HepG2 (cell line): Measurements from ENCODE around the gene PLOD2. TPM values are rescaled to one million over a fixed set of nuclear protein-coding genes. Genes with fewer than 3 reads are reported as not detected.

Source experiments
- ATAC-seq: fragments of 200-7000 bp; cut with Tn5 transposase; 3 replicates; pipeline ENCODE4 v1.9.1; 2020; ENCODE audit warnings: mild to moderate bottlenecking, moderate library complexity
- BruUV-seq: library from RNA; stranded (reverse); fragments of 400-500 nt; replicated peaks from 2 replicates; lab custom pipeline; 2021; lab: Mats Ljungman, UMichigan
- CTCF ChIA-PET: fragments of 300-600 bp; formaldehyde crosslinking; extraction: SDS; loops from one replicate; lab custom pipeline; 2021; ENCODE audit warnings: low total read pairs, inconsistent platforms, low intra/inter-chr PET ratio; lab: Yijun Ruan, JAX
- POLR2A ChIA-PET: fragments of 350-600 bp; sonication (Branson Sonifier 250); formaldehyde crosslinking; loops from one replicate; lab custom pipeline; 2020; ENCODE audit warnings: antibody characterized with exemption, inconsistent platforms; lab: Yijun Ruan, JAX
- DNase-seq: peaks from one replicate; pipeline ENCODE4 v3.0.0-alpha.2; 2015; ENCODE audit warnings: low spot score
- FAIRE-seq: peaks from 3 replicates; lab custom pipeline; 2011; peaks lifted over from hg19 to GRCh38; lab: Jason Lieb, UNC
- H2AFZ ChIP-seq: one replicate; pipeline ENCODE4 v1.6.1; 2011; ENCODE audit warnings: low read length, inconsistent platforms
- H3K27ac ChIP-seq: fragments of 300-600 bp; 3 replicates; pipeline ENCODE4 v1.8.0; 2011; ENCODE audit warnings: mixed run types, mild to moderate bottlenecking, mixed read lengths, low read length, inconsistent platforms; ENCODE audit not compliant: insufficient read depth; ENCODE audit errors: extremely low read length
- H3K27me3 ChIP-seq, 2 experiments: fragments of 200-600 bp in 1 of 2; 2 replicates in 1 of 2; 3 replicates in 1 of 2; pipeline versions ENCODE4 v1.6.0 to v1.8.0; 2011; ENCODE audit warnings: low read length in 2 of 2, mild to moderate bottlenecking in 2 of 2, moderate library complexity in 2 of 2, inconsistent platforms in 1 of 2; ENCODE audit not compliant: insufficient read depth in 2 of 2, control insufficient read depth in 1 of 2
- H3K36me3 ChIP-seq, 2 experiments: fragments of 200-600 bp in 1 of 2; replicated peaks in 1 of 2; 2 replicates in 1 of 2; 3 replicates in 1 of 2; pipeline versions ENCODE4 v1.5.1 to v1.8.0; 2011; ENCODE audit warnings: low read length in 2 of 2, inconsistent platforms in 1 of 2; ENCODE audit not compliant: insufficient read depth in 2 of 2, control insufficient read depth in 1 of 2
- H3K4me1 ChIP-seq: 2 replicates; pipeline ENCODE4 v1.5.1; 2012; ENCODE audit warnings: low read length, inconsistent platforms; ENCODE audit not compliant: insufficient read depth
- H3K4me2 ChIP-seq: 2 replicates; pipeline ENCODE4 v1.6.0; 2011; ENCODE audit warnings: low read depth, low read length, inconsistent platforms
- H3K4me3 ChIP-seq, 3 experiments: fragments of 200-600 bp in 1 of 3; sonication (generic), shearing (Covaris generic) in 1 of 3; replicated peaks in 1 of 3; 2 replicates each; pipeline ENCODE4 v1.5.1; 2011 to 2016; ENCODE audit warnings: low read length in 3 of 3, inconsistent platforms in 2 of 3, low read depth in 2 of 3, mild to moderate bottlenecking in 2 of 3, control low read depth in 1 of 3, mixed read lengths in 1 of 3; ENCODE audit not compliant: insufficient read depth in 1 of 3
- H3K79me2 ChIP-seq: one replicate; pipeline ENCODE4 v1.6.1; 2011; ENCODE audit warnings: low read length, inconsistent platforms; ENCODE audit not compliant: insufficient read depth
- H3K9ac ChIP-seq: 2 replicates; pipeline ENCODE4 v1.6.0; 2011; ENCODE audit warnings: mild to moderate bottlenecking, low read depth, low read length, inconsistent platforms; ENCODE audit not compliant: insufficient read depth
- H3K9me3 ChIP-seq: 2 replicates; pipeline ENCODE4 v1.5.1; 2012; ENCODE audit warnings: mild to moderate bottlenecking, low read length
- H4K20me1 ChIP-seq: 2 replicates; pipeline ENCODE4 v1.6.0; 2011; ENCODE audit warnings: inconsistent platforms, mild to moderate bottlenecking, low read length, moderate library complexity; ENCODE audit not compliant: insufficient read depth
- ARNTL ChIP-seq: sonication (generic); formaldehyde crosslinking; IDR thresholded peaks from 2 replicates; pipeline ENCODE4 v1.4.0; 2020; ENCODE audit warnings: mild to moderate bottlenecking, missing genetic modification reagents
- ELF1 ChIP-seq: sonication (generic); formaldehyde crosslinking; IDR thresholded peaks from 2 replicates; pipeline ENCODE4 v1.4.0; 2020; ENCODE audit warnings: missing genetic modification reagents
- GABPA ChIP-seq, 2 experiments: IDR thresholded peaks; 2 replicates each; pipeline ENCODE4 v1.6.1; 2011 to 2016; ENCODE audit warnings: low read depth in 2 of 2, low read length in 1 of 2, missing biosample characterization in 1 of 2, missing genetic modification characterization in 1 of 2
- NR1H2 ChIP-seq: sonication (generic); formaldehyde crosslinking; IDR thresholded peaks from 2 replicates; pipeline ENCODE4 v1.8.1; 2022; ENCODE audit warnings: low read depth, missing genetic modification reagents, borderline replicate concordance
- ZNF501 ChIP-seq: sonication (generic); formaldehyde crosslinking; IDR thresholded peaks from 2 replicates; pipeline ENCODE4 v1.5.1; 2020; ENCODE audit warnings: mild to moderate bottlenecking, moderate library complexity, missing genetic modification reagents
- ZNF577 ChIP-seq: sonication (generic); formaldehyde crosslinking; IDR thresholded peaks from 2 replicates; pipeline ENCODE4 v1.4.0; 2020; ENCODE audit warnings: mild to moderate bottlenecking, low read depth, missing genetic modification reagents, borderline replicate concordance
- ZSCAN22 ChIP-seq: sonication (generic); formaldehyde crosslinking; IDR thresholded peaks from 2 replicates; pipeline ENCODE4 v1.4.0; 2020; ENCODE audit warnings: mild to moderate bottlenecking, missing genetic modification reagents
- WGBS: methylation state at CpG from one replicate; pipeline ENCODE4 v1.1.6; 2017; ENCODE audit warnings: low lambda C conversion rate; 5-methylcytosine and 5-hydroxymethylcytosine counted together
- in situ Hi-C: cut with HindIII; loops from 2 replicates; pipeline ENCODE4 v1.10.0; 2017; ENCODE audit warnings: low pct_unique_long_range_greater_than_20kb; ENCODE audit not compliant: extremely low pct_ligation_motif_present
- intact Hi-C: fragments of 100-400 bp; cut with micrococcal nuclease; formaldehyde crosslinking; loops from one replicate; pipeline ENCODE4 v1.10.0; 2022; ENCODE audit not compliant: unreplicated experiment
- polyA plus RNA-seq, 8 experiments: library from polyadenylated mRNA; depleted of rRNA in 3 of 8; stranded (reverse) in 7 of 8; unstranded in 1 of 8; fragments of >200 nt; fragmentation: Illumina TruSeq in 4 of 8; extraction: Trizol in 4 of 8; gene quantifications; 2 replicates each; pipeline versions ENCODE4 v1.2.1 to v1.2.3, GENCODE V29; 2011 to 2016; ENCODE audit warnings: low read depth in 4 of 8, missing spikeins in 1 of 8, mixed read lengths in 1 of 8; ENCODE audit not compliant: insufficient read depth in 1 of 8
- total RNA-seq, 5 experiments: library from RNA; depleted of rRNA; stranded (reverse); fragments of >200 nt; fragmentation: Illumina TruSeq; extraction: Trizol; gene quantifications; 2 replicates each; pipeline ENCODE4 v1.2.3, GENCODE V29; 2016; ENCODE audit warnings: low read depth in 1 of 5

PLOD2 gene
- total and polyA plus RNA-seq, 2 of the 13 experiments (the other 11 are each of a cell fraction or from before 2014, with no cell fraction given), result 107 to 161 TPM

- peak overlapping the region; percentile 93 for H2AFZ ChIP-seq
- intact Hi-C loops, result loop anchor here (5.0 kb wide), 1 partner anchor 38 kb away; no protein-coding TSS in a partner anchor
- H3K9me3 ChIP-seq, result no peaks in the 10 kb centered on the region
- H3K27me3 ChIP-seq, result no peaks in the 10 kb centered on the region; a peak in 1 of 5 replicates
- H3K27ac ChIP-seq, result no peak overlapping the region
- ChIA-PET POLR2A (interaction anchor here (1.0 kb wide), 1 partner anchor 19 kb away, joined by 3 read pairs; no protein-coding TSS in a partner anchor), CTCF (no interaction called here)
- peaks cover 54% of the 10 kb centered on the region for H3K4me1 ChIP-seq
- peak overlapping the region; percentile 48 for H3K4me2 ChIP-seq
- in situ Hi-C loops, result loop anchor here (10.0 kb wide), 1 partner anchor 100 kb away; no protein-coding TSS in a partner anchor
- H3K79me2 ChIP-seq, result peaks cover 13% of the 10 kb centered on the region
- no peak for FAIRE-seq
- 69% methylated on average over 7 of the region's 7 CpGs for WGBS
- no peak for DNase-seq
- peaks cover 5% of the 10 kb centered on the region for H4K20me1 ChIP-seq
- TF ChIP-seq GABPA (IDR thresholded peaks at IDR 0.05; ENCODE audit: low read depth, low read length), result no peak
- TF ChIP-seq GABPA (CRISPR knock-in tag; IDR thresholded peaks at IDR 0.05; ENCODE audit: low read depth), result peak; percentile 33; the same call in 1 of the 2 replicates
- TF ChIP-seq NR1H2 (CRISPR knock-in tag), result no peak
- TF ChIP-seq ZNF577 (CRISPR knock-in tag), result no peak
- TF ChIP-seq ZNF501, result no peak
- 0 out of 2 replicates have a peak, but pooled peaks have one; percentile 50 for TF ChIP-seq ELF1 (CRISPR knock-in tag)
- no peak for TF ChIP-seq ZSCAN22 (CRISPR knock-in tag)
- no peak for TF ChIP-seq ARNTL (CRISPR knock-in tag)
- H3K9ac ChIP-seq, result no peak overlapping the region; the same call in 1 of the 2 replicates
- no peak for ATAC-seq
- H3K36me3 ChIP-seq, result no peaks in the 10 kb centered on the region
- no peak overlapping the region for H3K4me3 ChIP-seq
- BruUV-seq, result no TSS peak
Observed at GRCh38 chr3:146164971-146165769, 4.2 kb upstream of the PLOD2 start.
